SW480 (cell line): ENCODE data around the gene ATP1A3.
"Not testable (repeated sequence)": the region's sequence is repeated elsewhere in the genome, so short reads cannot be mapped to it uniquely, and the experiment has no call there.

Source experiments
- DNase-seq: peaks from one replicate; pipeline ENCODE4 v3.0.0-alpha.2; 2016; ENCODE audit warnings: low spot score

The ATP1A3 gene

DNA sequence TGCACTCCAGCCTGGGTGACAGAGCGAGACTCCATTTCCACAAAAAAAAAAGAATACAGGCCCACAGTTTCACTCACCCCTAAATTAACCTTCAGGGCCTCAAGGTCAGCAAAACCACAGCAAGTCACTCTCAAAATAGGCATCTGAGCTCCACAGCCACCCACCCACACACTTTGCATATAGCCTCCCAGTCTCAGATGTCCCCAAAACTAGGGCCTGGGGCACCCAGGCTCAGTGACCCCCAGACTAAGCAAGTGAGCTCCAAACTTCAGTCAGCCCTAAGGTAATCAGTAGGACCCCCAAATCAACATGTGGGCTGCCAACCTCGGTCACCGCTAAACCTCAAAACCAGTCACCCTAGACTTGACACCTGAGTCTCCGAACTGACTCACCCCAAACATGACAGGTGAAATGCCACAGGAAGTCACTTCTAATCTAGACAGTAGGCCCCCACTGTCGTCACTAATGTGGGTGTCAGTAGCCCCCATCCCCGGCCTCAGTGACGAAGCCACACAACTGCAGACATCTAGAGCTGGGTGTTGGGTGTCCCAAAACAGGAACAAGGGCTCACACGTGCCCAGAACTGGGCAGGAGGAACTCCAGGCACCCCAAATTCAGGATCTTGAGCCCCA lies 48.8 kb downstream of the ATP1A3 start:
- DNase-seq: no peak

DNA sequence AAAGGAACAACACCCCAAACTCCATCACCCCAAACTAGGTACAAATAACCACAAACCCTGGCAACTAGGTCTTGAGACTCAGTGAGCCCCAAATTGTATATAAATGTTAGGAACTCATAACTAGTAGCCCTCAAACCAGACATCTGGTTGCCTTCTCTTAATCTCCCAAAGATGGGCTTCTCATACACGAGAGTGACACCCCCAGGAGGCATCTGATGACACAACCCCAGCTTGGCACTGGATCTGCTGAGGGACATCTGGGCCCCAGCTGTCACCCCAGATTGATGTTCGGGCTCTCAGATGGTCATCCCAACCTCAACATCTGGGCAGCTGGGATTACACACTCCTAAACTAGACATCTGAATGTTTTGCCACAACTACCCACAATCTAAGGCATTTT lies 49.7 kb downstream of the ATP1A3 start:
- no peak for DNase-seq

- DNase-seq: no peak
These were observed 52.4 kb downstream of the ATP1A3 start for GRCh38 chr19:41941410-41942202.

DNA sequence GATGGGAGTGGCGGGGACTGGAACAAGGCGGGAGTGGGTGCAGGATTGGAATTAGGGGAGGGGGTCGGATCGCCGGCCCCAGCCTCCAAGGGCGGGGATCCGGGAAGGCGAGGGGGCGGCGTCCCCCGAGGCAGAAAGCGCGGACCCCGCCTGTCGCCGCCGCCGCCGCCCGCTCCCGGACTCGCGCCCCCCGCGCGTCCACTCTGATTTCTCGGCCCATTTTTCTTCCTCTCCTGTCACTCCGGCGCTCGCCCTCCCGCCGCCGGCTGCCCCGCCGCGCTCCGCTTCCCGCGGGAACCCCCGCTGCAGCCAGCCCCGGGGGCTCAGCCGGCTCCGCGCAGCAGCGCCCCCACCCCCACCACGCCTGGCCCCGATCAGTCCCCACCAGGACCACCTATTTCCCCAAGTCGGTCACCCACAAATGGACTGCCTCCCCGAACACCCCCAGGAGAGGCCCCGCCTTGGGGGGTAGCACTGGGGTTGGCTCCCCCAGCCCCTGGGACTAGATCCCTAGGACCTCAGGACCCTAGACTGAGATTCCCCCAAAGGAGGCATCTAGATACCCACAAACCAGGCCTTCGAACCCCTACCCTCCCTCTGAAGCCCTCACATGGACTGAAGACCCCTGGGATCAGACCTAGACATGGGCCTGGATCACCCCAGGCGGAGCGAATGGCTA lies 53.2 kb downstream of the ATP1A3 start:
- no peak for DNase-seq

DNA sequence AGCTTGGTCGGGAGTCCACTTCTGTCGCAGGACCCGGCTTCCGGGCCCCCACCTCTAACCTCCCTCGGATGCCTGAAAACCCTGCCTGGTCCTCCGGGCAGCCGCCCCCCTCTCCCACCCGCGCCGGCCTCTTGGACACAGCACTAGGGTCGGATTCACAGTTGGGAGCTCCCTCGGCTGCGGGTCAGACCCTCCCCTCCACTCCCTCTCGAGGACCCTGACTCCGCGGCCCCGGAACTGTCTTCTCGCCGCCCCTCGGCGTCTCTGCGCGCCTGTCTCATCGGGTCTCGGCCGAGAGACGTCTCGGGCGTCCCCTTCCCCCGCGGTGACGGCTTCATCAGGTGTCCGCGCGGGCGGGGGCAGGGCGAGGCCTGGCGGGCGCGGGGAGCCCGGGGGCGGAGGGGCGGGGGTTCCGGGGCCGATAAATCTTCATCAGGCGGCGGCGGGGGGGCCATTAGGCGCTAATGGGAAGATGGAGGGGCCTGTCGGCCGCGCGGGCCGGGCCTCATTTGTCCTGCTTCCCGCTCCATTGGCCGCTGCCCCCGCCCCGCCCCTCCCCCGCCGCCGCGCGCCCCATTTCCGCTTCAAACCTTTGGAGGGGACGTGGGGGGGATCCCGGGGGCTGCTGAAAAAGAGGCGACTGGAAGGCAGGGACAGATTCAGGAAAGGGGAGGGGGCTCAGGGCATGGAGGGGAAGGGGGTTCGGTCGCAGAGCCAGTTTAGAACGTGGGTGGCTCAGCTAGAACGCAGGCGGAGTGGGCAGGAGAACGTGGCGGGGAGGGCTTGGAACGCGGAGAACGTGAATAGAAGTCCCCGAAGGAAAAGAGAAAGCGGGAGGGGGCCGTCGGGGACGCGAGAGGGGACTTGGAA lies 53.9 kb downstream of the ATP1A3 start:
- DNase-seq: no peak

DNA sequence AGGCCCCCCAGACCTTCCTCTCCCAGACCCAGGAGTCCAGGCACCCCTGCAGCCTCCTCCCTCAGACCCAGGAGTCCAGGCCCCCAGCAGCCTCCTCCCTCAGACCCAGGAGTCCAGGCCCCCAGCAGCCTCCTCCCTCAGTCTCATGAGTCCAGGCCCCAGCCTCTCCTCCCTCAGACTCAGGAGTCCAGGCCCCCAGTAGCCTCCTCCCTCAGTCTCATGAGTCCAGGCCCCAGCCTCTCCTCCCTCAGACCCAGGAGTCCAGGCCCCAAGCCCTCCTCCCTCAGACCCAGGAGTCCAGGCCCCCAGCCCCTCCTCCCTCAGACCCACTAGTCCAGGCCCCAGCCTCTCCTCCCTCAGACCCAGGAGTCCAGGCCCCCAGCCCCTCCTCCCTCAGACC lies 54.8 kb downstream of the ATP1A3 start:
- not testable (repeated sequence) for DNase-seq

DNA sequence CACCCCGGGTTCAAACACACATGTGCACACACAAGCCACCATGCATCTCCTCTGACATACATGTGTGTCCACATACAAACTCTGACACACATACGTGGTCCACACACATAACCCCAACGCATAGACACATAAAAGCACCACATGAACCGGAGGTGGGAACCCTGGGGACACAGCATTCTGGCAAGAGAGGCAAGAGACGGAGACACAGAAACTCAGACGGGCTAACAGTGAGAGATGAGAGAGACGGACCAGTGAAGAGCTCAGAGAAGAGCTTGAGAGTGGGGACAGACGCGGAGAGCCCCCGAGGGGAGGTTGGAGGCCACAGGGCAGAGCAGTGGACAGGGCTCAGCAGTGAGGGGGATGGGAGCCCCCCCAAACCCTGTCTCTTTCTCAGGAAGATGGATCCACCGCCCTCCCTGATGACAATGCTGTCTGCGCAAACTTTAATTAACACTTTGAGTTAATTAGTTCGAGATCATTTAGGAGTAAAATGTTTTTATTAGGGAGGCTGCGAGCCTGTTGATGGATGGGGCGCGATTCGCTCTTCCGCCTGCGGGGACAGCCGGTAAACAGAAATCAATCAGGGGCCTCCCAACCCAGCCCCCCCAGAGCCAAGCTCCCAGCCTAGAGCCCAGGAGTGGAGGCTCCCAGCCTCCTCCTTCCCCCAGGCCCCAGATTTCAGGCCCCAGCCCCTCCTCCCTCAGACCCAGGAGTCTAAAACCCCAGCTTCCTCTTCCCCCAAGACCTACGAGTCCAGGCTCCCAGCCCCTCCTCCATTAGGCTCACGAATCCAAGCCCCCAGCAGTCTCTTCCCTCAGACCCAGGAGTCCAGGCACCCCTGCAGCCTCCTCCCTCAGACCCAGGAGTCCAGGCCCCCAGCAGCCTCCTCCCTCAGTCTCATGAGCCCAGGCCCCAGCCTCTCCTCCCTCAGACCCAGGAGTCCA lies 56.2 kb downstream of the ATP1A3 start:
- no peak for DNase-seq

GRCh38 chr19:41936961-41937360 lies 57.1 kb downstream of the ATP1A3 start:
- no peak for DNase-seq

DNA sequence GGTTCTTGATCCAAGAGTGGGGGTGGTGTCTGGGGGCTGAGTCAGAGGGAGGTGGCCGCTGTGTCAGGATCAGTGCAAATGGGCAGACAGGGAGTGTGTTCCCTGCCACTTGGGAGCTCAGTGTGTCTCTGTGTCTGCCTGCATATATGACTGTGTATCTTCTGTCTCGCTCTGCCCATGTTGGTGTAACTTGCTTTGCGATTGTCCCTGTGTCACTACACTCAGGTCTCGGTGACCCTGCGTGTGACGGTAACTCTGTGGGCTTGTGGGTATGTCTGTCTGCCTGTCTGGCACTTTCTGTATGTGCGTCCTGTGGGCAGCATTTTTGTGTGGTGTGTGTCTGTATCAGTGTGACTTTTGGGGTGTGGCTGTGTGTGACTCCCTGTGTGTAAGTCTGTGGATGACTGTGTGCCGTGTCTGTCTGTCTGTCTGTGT lies 57.6 kb downstream of the ATP1A3 start:
- peak; percentile 50 for DNase-seq

- no peak for DNase-seq
These were observed 58.1 kb downstream of the ATP1A3 start for GRCh38 chr19:41935760-41936415.

DNA sequence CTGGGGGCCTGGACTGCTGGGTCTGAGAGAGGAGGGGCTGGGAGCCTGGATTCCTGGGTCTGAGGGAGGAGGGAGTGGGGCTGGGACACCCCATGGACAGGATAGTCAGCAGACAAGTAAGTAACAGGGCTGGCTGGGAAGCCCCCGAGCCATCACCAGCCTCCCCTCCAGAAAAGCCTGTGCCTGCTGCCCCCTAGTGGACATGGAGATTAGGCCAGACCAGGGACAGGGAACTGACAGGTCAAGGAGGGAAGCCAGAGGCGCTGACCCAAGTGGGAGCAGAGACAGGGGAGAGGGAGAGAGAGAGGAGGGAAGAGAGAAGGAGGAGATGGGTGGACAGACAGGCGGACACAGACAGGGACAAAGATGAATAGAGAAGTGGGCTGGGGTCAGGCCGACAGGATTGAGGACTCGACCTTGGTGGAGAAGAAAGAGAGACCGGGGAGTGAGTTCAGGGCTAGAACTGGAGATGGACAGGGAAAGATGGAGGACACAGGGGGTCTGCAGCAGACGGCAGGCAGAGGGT lies 59.1 kb downstream of the ATP1A3 start:
- DNase-seq: peak; percentile 73

DNA sequence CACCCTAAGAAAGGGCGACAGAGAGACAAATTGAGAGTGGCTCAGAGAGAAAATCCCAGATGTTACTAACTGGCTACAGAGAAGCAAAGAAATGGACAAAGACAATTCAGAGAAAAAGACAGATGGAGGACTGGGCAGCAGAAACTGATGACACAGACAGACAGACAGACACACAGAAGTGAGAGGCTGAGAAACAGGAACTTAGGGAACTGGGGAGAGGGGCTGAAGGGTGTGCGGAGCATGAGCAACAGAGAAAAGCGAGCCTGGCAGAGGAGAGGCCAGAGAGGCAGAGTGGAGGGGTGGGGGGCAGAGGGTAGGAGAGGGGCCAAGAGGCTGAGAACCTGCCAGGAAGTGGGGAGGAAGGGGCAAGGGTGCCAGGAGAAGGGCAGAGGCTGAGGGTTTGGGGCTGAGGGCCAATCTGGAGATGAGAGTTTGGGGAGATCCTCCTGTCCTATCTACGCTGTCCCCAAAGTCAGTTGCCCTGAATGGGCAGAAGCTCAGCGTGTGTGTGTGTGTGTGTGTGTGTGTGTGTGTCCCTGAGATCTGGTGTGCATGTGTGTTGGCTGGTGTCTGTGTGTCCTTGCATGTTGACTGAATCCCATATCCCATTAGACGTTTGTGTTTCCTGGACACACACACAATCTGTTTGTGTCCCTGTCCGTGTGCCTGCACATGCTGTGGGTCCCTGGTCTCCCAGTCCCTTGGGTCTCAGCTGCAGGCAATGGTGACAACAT lies 60.2 kb downstream of the ATP1A3 start:
- DNase-seq: no peak

- DNase-seq: no peak
These were observed 61.2 kb downstream of the ATP1A3 start for GRCh38 chr19:41932720-41933332.

- no peak for DNase-seq
These were observed 61.7 kb downstream of the ATP1A3 start for GRCh38 chr19:41932259-41932719.

GRCh38 chr19:41930926-41931592 lies 63.0 kb downstream of the ATP1A3 start:
- DNase-seq: no peak

DNA sequence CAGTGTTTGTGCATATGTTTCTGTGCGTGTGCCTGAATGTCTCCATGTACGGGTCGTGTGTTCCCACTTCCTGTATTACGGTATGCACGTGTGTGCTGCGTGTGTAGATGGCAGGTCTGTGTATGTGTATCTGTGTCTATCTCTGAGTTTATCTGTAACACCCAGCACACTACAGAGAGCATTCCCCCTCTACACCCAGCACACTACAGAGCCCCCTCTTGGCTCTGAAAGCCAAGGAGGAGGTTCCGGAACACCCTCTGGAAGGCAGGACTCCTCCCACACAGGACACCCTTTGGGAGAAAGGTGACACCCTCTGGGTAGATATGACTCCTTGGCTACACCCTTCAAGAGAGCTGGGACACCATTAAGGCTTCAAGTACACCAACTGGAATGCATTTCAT lies 63.7 kb downstream of the ATP1A3 start:
- DNase-seq: no peak

DNA sequence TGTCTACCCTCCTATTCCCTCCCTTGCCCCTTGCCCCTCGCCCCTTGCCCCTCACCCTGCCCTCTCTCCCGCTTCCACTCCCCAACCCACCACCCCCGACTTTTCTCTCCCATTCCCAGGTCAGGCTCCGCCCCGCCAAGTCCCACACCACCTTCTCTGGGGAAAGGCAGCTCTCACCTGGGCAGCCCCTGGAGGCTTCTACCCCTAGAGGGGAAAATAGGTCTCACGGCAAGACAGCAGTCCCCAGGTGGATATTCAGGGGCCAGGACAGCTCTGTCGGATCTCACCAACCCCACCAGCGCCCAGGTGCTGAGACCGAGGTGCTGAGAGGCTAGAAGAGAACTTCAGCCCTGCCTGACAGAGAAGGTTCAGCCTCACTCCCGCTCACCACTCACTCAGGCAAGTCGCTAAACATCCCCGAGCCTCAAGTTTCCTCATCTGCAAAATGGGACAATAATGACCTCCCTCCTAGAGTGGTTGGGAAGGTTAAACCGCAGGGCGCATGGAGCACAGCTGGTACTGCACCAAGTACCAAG lies 64.4 kb downstream of the ATP1A3 start:
- DNase-seq: no peak
